ENCODE measurements around the gene ATXN7L1. TPM values are rescaled to one million over a fixed set of nuclear protein-coding genes. Genes with fewer than 3 reads are reported as not detected.

The ATXN7L1 gene
- total and polyA plus RNA-seq, 2 of the 13 experiments (the other 11 are each of a cell fraction or from before 2014, with no cell fraction given) = 4.1 to 7.8 TPM

GRCh38 chr7:105769901-105770628 is 106.3 kb downstream of the ATXN7L1 start:
- H3K79me2 ChIP-seq (ENCODE audit: insufficient read depth, low read length) = no peaks in the 10 kb centered on the region
- H3K4me3 ChIP-seq (replicated peaks in 1 of 3; ENCODE audit: insufficient read depth in 1 of 3, low read depth in 2 of 3, low read length in 3 of 3) = no peak overlapping the region
- no peak overlapping the region for H3K9ac ChIP-seq (ENCODE audit: insufficient read depth, low read depth, low read length)
- no peak for DNase-seq (ENCODE audit: low spot score)
- in situ Hi-C loops (cut with HindIII; ENCODE audit: extremely low pct_ligation_motif_present, low pct_unique_long_range_greater_than_20kb) = loop anchor here (10.0 kb wide), 1 partner anchor 245 kb away; no protein-coding TSS in a partner anchor
- ATAC-seq = no peak
- H2AFZ ChIP-seq (ENCODE audit: low read length) = no peak overlapping the region
- H3K27me3 ChIP-seq (ENCODE audit: control insufficient read depth in 1 of 2, insufficient read depth in 2 of 2, low read length in 2 of 2) = no peaks in the 10 kb centered on the region
- no peaks in the 10 kb centered on the region for H3K36me3 ChIP-seq (replicated peaks in 1 of 2; ENCODE audit: control insufficient read depth in 1 of 2, insufficient read depth in 2 of 2, low read length in 2 of 2)
- WGBS (ENCODE audit: low lambda C conversion rate) = 97% methylated on average over 9 of the region's 9 CpGs
- H3K4me2 ChIP-seq (ENCODE audit: low read depth, low read length) = no peak overlapping the region
- no peaks in the 10 kb centered on the region for H4K20me1 ChIP-seq (ENCODE audit: insufficient read depth, low read length)
- H3K27ac ChIP-seq (ENCODE audit: extremely low read length, insufficient read depth, low read length) = no peak overlapping the region
- peaks cover 7% of the 10 kb centered on the region; the same call in 1 of the 2 replicates for H3K4me1 ChIP-seq (ENCODE audit: insufficient read depth, low read length)
- no TSS peak for BruUV-seq (replicated peaks)
- no peak for TF ChIP-seq ZNF235 (CRISPR knock-in tag; IDR thresholded peaks at IDR 0.05; ENCODE audit: borderline replicate concordance)
- no peak for TF ChIP-seq ZBTB4 (CRISPR knock-in tag; IDR thresholded peaks at IDR 0.05; ENCODE audit: borderline replicate concordance)
- no peak for TF ChIP-seq ZNF18 (CRISPR knock-in tag; IDR thresholded peaks at IDR 0.05; ENCODE audit: insufficient replicate concordance)
- TF ChIP-seq HMGXB4 (CRISPR knock-in tag; IDR thresholded peaks at IDR 0.05; ENCODE audit: borderline replicate concordance in 1 of 2, low read depth in 1 of 2) = no peak
- TF ChIP-seq ZNF460 (CRISPR knock-in tag; IDR thresholded peaks at IDR 0.05; ENCODE audit: borderline replicate concordance) = no peak
- no peak for TF ChIP-seq SRSF1 (optimal IDR thresholded peaks at IDR 0.05; ENCODE audit: low read depth, low read length)
- no peak for TF ChIP-seq NFYC (CRISPR knock-in tag; IDR thresholded peaks at IDR 0.05)
- TF ChIP-seq ZNF274 (CRISPR knock-in tag; IDR thresholded peaks at IDR 0.05) = no peak
- TF ChIP-seq NONO (IDR thresholded peaks at IDR 0.05) = no peak
- TF ChIP-seq NONO (CRISPR knock-in tag; conservative IDR thresholded peaks at IDR 0.05) = no peak
- no peak for TF ChIP-seq ZKSCAN5 (CRISPR knock-in tag; IDR thresholded peaks at IDR 0.05)
- TF ChIP-seq XBP1 (CRISPR knock-in tag; IDR thresholded peaks at IDR 0.05) = no peak
- no peak for TF ChIP-seq E2F5 (CRISPR knock-in tag; conservative IDR thresholded peaks at IDR 0.05)
- TF ChIP-seq PHB2 (IDR thresholded peaks at IDR 0.05; ENCODE audit: partially characterized antibody) = no peak
- TF ChIP-seq ZSCAN25 (CRISPR knock-in tag; IDR thresholded peaks at IDR 0.05) = no peak
- no peak for TF ChIP-seq ZNF556 (CRISPR knock-in tag; IDR thresholded peaks at IDR 0.05; ENCODE audit: borderline replicate concordance)
- ChIA-PET CTCF (ENCODE audit: low intra/inter-chr PET ratio, low total read pairs) (no interaction called here), POLR2A (no interaction called here)
- no peaks in the 10 kb centered on the region for H3K9me3 ChIP-seq (ENCODE audit: low read length)
- no peak for FAIRE-seq
- intact Hi-C loops (cut with micrococcal nuclease; ENCODE audit: unreplicated experiment) = no loop called here
